Mucosa of gallbladder (tissue), 1 donor: ENCODE data around the gene RFTN1. TPM values are rescaled to one million over a fixed set of nuclear protein-coding genes. Genes with fewer than 3 reads are reported as not detected.
"Not testable (repeated sequence)": the region's sequence is repeated elsewhere in the genome, so short reads cannot be mapped to it uniquely, and the experiment has no call there.

Experiments used
- DNase-seq: peaks from one replicate; pipeline ENCODE4 v3.0.0-alpha.2; 2020; ENCODE audit warnings: low spot score
- total RNA-seq: library from RNA; stranded (reverse); gene quantifications from one replicate; pipeline ENCODE4 v1.2.1, GENCODE V29; 2021
- donor health status: DM: no; HTN: no; CAD: no.

RFTN1 gene
- total RNA-seq, 1 donor from 2014 or later = 11.4 TPM

DNA sequence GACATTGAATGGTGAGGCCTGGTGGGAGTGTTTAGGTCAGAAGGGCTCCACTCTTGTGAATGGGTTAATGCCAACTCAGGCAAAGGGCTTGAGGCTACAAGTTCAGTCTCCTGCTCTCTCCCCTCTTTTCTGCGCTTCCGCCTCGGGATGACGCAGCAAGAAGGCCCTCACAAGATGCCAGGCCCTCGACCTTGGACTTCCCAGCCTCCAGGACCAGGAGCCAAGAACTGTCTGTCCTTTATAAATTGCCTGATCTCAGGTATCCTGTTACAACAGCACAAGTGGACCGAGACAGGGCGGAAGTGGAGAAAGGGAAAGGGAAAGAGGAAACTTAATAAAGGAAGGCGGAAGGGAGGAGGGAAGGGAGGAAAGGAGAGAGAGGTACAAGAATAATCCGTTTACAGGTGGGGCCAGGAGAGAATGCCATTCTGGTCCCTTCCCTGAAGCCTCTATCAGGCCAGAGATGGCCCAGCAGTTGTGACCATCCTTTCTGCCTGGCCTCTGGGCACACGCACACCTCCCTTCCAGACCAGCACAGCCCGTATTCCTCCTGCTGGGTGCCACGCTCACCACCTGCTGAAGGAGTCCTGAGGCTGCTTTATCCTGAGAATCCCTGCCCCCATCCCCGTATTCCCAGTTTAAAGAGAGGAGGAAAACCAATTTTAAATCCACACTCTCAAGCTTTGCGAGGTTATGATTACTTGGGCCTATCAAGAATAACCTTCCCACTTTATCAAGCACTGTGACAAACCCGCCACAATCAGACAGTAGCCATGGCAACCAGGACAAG lies 184.3 kb downstream of the RFTN1 start:
- DNase-seq = no peak

DNA sequence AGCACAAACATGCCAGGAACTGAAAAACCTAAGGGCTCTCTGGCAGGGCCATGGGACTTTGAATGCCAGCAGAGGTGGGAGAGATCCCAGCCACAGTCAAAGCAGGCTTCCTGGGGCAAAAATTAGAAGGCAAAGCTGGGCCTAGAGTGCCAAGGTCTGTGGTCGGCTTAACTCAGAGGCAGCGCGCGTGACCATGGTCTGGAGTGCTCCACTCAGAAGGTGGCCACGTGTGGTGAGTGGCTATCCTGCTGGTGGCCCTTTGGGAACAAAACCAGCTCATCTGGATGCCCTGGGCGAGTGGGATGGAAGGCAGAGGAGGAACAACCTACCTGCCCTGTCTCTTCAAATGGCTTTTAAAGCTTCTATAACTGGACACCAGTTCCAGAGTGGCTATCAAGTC lies 185.4 kb downstream of the RFTN1 start:
- no peak for DNase-seq

- no peak for DNase-seq
These were observed 186.7 kb downstream of the RFTN1 start for GRCh38 chr3:16326724-16327349.

- DNase-seq = no peak
These were observed 187.6 kb downstream of the RFTN1 start for GRCh38 chr3:16325850-16326249.

DNA sequence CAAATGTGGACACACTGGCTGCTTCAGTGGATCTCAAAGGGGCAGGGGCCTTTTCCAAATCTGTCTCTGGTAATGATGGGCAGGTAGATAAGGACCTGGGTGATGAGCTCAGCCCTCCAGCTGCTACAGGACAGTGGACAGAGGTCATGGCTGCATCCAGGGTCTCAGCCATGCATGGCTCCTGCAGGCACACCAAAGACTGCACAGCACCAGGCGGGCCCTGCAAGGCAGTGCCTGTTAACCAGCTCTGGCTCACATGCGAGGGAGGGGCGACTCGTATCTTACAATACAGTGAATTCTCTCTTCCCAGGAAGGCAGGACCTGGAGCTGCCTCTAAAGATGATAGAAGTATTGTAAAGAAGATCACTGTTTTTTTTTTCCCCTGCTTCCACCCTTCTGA lies 189.8 kb downstream of the RFTN1 start:
- DNase-seq = no peak

DNA sequence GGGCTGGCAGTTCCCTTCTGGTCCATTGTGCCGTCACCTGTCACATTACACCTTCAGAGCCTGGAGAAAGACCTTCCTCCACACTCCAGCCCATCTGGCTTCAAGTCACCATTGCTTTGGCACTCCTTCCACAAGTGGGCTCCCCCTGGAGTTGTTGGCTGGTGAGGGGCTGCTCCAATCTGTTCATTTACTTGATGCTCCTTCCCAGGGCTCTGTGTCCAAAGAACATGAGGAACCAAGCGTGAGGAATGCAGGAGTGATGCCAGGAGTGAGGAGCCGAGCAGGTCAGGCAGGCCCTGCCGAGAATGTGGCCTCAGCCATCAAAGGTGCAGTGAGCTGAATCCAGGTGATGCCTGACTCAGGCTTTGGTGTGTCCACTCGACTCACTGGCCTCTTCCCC lies 191.3 kb downstream of the RFTN1 start:
- no peak for DNase-seq

- DNase-seq = no peak
These were observed 192.8 kb downstream of the RFTN1 start for GRCh38 chr3:16320711-16321110.

DNA sequence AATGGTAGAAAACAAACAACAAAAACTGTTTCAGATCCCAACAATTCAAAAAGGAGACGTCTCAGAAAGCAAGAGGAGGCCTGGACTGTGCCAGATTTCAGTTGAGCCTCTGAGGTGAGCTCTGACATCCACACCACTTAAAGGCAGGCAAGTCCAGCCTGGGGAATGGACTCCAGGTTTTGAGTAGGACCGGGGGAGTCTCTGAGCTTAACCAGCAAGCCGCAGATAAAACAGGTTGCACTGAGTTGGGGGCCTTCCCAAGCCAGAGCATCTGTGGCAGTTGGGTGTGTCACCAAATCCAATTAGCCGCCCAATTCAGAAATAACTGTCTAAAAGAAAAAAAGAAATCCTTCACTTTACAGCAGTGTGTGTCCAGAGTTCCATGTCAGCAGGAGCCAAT lies 193.8 kb downstream of the RFTN1 start:
- no peak for DNase-seq

DNA sequence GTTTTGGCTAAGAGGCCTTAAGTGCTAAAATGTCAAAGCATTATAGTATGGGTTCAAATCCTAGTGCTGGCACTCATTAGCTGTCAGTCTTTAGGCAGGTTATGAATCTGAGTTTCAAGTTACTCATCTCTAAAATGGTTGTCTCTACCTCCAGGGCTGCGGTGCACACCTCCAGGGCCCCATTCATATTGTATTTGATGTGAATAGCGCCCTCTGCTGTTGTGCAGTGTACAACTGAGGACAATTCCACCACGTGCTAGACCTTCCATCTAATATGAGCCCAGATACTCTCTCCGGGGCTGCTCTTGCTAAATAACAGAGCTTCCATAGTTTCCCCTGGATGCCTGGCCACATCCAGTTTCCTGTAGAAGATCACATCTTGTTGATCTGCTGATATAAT lies 194.2 kb downstream of the RFTN1 start:
- peak; percentile 50 for DNase-seq

GRCh38 chr3:16318176-16318575 lies 195.3 kb downstream of the RFTN1 start:
- DNase-seq = no peak

GRCh38 chr3:16317561-16317945 lies 195.9 kb downstream of the RFTN1 start:
- DNase-seq = no peak

- DNase-seq = no peak
These were observed 196.5 kb downstream of the RFTN1 start for GRCh38 chr3:16316847-16317560.

GRCh38 chr3:16316396-16316795 lies 197.1 kb downstream of the RFTN1 start:
- no peak for DNase-seq

DNA sequence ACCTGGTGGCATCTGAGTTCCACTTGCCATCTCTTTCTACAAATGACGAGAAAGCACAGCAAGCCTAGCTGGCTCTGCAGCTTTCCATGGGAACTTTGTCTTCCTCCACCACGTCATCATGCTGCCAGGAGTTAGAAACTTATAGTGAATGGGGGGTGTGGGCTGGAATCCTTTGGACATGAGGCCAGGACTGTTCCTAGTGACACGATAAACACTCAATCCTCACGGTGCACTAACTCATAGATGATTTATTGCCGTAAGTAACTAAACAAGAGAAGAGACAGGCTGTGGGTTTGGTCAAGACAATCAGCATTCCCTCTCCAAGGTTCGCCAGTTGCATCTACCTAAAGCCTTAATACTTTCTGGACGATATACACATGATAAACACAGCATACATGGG lies 197.9 kb downstream of the RFTN1 start:
- DNase-seq = no peak

- no peak for DNase-seq
These were observed 199.4 kb downstream of the RFTN1 start for GRCh38 chr3:16313886-16314645.

GRCh38 chr3:16311960-16312451 lies 201.5 kb downstream of the RFTN1 start:
- DNase-seq = no peak

GRCh38 chr3:16310486-16310885 lies 203.0 kb downstream of the RFTN1 start:
- DNase-seq = not testable (repeated sequence)

DNA sequence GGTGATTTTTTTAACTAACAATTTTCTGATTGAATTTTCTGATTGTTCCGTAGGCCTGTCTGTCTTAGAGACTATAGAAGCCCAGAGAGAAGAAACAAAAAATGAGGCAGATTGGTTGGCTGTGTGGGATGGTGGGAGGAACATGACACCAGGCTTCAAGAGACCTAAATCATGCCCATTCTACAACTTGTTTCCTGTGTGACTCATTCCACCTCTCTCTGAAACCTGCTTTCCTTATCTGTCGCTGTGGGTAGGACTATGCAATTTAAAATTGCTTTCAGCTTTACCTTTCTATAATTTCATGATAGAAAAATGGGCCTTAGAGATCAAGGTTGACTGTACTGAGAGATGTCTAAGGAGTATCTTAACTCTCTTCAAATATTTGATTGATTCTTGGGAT lies 203.9 kb downstream of the RFTN1 start:
- DNase-seq = no peak

DNA sequence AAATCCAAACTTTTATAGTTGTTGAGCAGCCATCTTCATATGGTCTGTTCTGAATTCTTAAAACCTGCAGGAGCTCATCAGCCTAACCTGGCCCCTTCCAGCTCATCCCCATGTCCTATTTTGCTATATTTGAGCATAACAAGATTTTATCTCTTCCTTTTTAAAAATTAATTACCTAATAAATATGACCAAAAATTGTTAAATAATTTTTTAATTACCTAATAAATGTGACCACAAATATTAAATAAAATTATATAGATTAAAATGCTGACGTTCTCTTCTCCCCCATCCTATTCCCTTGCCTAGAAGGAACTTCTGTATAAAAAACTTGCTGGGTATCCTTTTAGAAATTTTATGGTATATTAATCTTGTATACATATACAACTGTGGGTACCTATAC lies 204.8 kb downstream of the RFTN1 start:
- DNase-seq = no peak

GRCh38 chr3:16307832-16308531 lies 205.5 kb downstream of the RFTN1 start:
- DNase-seq = no peak

- DNase-seq = no peak
These were observed 208.4 kb downstream of the RFTN1 start for GRCh38 chr3:16305111-16305541.
